Gastrocnemius medialis (tissue), 4 donors: ENCODE data around the gene MAP3K20.

Experiments used
- CTCF ChIP-seq, 5 experiments: fragments of 450-650 bp in 3 of 5; fragments of 200-600 bp in 2 of 5; sonication (generic) in 2 of 5; IDR thresholded peaks in 4 of 5; conservative IDR thresholded peaks in 1 of 5; 1 replicate in 4 of 5; 2 replicates in 1 of 5; pipeline ENCODE4 v1.5.1; 2016 to 2019; ENCODE audit warnings: antibody characterized with exemption in 5 of 5, mild to moderate bottlenecking in 3 of 5, moderate library complexity in 3 of 5
- POLR2A ChIP-seq, 2 donors: fragments of 450-650 bp; IDR thresholded peaks; one replicate each; pipeline ENCODE4 v1.6.1; 2017; ENCODE audit warnings: antibody characterized with exemption in 2 of 2, mild to moderate bottlenecking in 2 of 2, moderate library complexity in 2 of 2

- TF ChIP-seq CTCF (IDR thresholded peaks at IDR 0.05 in 4 of 5, conservative IDR thresholded peaks at IDR 0.05 in 1 of 5) (no peak), POLR2A (IDR thresholded peaks at IDR 0.05) (no peak)
Observed at GRCh38 chr2:173288561-173288960, 212.9 kb downstream of the MAP3K20 start.
